Parathyroid adenoma (tissue), 2 donors: ENCODE data around the gene BANP.

Experiments
- H2AFZ ChIP-seq: fragments of 300-600 bp; sonication (generic); one replicate; pipeline ENCODE4 v1.7.0; 2017; ENCODE audit warnings: antibody characterized with exemption, mild to moderate bottlenecking
- H3K27ac ChIP-seq: fragments of 300-600 bp; sonication (generic); one replicate; pipeline ENCODE4 v1.7.0; 2017
- H3K27me3 ChIP-seq: fragments of 300-600 bp; sonication (generic); one replicate; pipeline ENCODE4 v1.7.0; 2017; ENCODE audit warnings: low read length; ENCODE audit not compliant: control insufficient read depth, insufficient read depth
- H3K36me3 ChIP-seq: fragments of 300-600 bp; sonication (generic); one replicate; pipeline ENCODE4 v1.7.0; 2017; ENCODE audit warnings: low read length; ENCODE audit not compliant: control insufficient read depth, insufficient read depth
- H3K4me1 ChIP-seq: fragments of 300-600 bp; sonication (generic); one replicate; pipeline ENCODE4 v1.7.0; 2017; ENCODE audit warnings: control low read depth
- H3K4me2 ChIP-seq: fragments of 300-600 bp; sonication (generic); one replicate; pipeline ENCODE4 v1.7.0; 2017; ENCODE audit warnings: low read length
- H3K4me3 ChIP-seq: fragments of 300-600 bp; sonication (generic); one replicate; pipeline ENCODE4 v1.7.0; 2017; ENCODE audit warnings: low read depth, low read length
- H3K79me2 ChIP-seq: fragments of 300-600 bp; sonication (generic); one replicate; pipeline ENCODE4 v1.7.0; 2017; ENCODE audit warnings: control low read depth
- H3K9ac ChIP-seq: fragments of 300-600 bp; sonication (generic); one replicate; pipeline ENCODE4 v1.7.0; 2017; ENCODE audit warnings: mild to moderate bottlenecking
- H3K9me3 ChIP-seq: fragments of 300-600 bp; sonication (generic); one replicate; pipeline ENCODE4 v1.7.0; 2017; ENCODE audit warnings: low read length; ENCODE audit not compliant: control insufficient read depth
- TF ChIP-seq, protein P1 (sequence below): fragments of 300-600 bp; sonication (generic); IDR thresholded peaks from one replicate; pipeline ENCODE4 v1.7.0; 2017; ENCODE audit warnings: antibody characterized with exemption, mild to moderate bottlenecking
- donor health status: primary hyperparathyroidism.

BANP gene

DNA sequence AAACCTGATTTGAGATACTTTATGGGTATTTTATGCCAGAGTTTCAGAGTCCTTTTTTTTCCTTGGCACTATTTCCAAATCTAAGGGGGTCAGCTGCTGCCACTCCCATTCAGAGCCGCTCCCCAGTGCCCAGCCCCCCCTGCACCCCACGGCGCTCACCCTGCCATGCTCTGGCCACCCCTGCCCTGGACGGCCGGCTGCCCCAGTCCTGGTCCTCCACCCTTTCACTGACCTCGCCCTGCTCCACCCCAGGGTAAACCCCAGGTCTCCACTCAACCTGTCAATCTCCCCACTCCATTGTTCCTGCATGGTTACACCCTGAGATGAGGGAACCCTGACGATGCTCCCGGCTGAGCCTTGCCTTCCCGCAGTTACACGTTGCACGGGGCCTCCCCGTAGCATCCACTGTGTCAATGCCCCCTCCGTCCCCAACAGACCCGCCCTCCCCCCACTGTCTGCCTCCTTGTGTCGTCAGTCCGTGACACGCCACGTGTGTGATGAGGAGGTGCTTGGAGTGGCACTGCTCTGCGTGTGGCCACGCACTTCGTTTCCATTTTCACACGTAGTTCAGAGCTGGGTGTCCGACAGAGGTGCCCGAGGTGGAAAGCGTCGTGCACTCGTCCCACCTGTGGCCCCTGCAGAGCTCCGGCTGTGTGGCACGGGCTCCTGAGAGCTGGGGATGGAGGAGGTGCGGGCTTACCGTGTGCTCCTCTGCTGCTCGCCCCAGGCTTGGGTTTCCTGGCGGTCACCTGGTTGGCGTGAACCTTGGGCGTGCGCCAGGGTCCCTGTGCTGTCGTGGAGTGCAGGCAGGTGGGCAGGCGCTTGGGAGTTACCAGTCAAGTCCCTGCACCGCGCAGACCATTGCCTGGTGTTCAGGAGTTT lies 116.5 kb downstream of the BANP start:
- no peaks in the 10 kb centered on the region for H3K9me3 ChIP-seq
- no peak overlapping the region for H3K9ac ChIP-seq
- no peaks in the 10 kb centered on the region for H3K4me1 ChIP-seq
- H3K4me3 ChIP-seq, result no peak overlapping the region
- H3K79me2 ChIP-seq, result no peaks in the 10 kb centered on the region
- no peaks in the 10 kb centered on the region for H3K36me3 ChIP-seq
- TF ChIP-seq, protein P1, sequence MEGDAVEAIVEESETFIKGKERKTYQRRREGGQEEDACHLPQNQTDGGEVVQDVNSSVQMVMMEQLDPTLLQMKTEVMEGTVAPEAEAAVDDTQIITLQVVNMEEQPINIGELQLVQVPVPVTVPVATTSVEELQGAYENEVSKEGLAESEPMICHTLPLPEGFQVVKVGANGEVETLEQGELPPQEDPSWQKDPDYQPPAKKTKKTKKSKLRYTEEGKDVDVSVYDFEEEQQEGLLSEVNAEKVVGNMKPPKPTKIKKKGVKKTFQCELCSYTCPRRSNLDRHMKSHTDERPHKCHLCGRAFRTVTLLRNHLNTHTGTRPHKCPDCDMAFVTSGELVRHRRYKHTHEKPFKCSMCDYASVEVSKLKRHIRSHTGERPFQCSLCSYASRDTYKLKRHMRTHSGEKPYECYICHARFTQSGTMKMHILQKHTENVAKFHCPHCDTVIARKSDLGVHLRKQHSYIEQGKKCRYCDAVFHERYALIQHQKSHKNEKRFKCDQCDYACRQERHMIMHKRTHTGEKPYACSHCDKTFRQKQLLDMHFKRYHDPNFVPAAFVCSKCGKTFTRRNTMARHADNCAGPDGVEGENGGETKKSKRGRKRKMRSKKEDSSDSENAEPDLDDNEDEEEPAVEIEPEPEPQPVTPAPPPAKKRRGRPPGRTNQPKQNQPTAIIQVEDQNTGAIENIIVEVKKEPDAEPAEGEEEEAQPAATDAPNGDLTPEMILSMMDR, result no peak
- no peak overlapping the region for H3K4me2 ChIP-seq
- no peak overlapping the region for H2AFZ ChIP-seq
- no peaks in the 10 kb centered on the region for H3K27me3 ChIP-seq
- no peak overlapping the region for H3K27ac ChIP-seq

- Histone ChIP-seq H3K4me1 (no peaks in the 10 kb centered on the region), H2AFZ (no peak overlapping the region), H3K36me3 (no peaks in the 10 kb centered on the region), H3K9ac (no peak overlapping the region), H3K27ac (no peak overlapping the region), H3K4me3 (no peak overlapping the region), H3K9me3 (no peaks in the 10 kb centered on the region), H3K4me2 (no peak overlapping the region), H3K79me2 (no peaks in the 10 kb centered on the region), H3K27me3 (no peaks in the 10 kb centered on the region)
- TF ChIP-seq, protein P1, result no peak
Observed at GRCh38 chr16:88068476-88069396, 117.5 kb downstream of the BANP start.

- Histone ChIP-seq H3K9ac (no peak overlapping the region), H2AFZ (no peak overlapping the region), H3K27me3 (no peaks in the 10 kb centered on the region), H3K79me2 (no peaks in the 10 kb centered on the region), H3K4me1 (no peaks in the 10 kb centered on the region), H3K9me3 (no peaks in the 10 kb centered on the region), H3K4me2 (no peak overlapping the region), H3K4me3 (no peak overlapping the region), H3K27ac (no peak overlapping the region), H3K36me3 (no peaks in the 10 kb centered on the region)
- TF ChIP-seq, protein P1, result no peak
Observed at GRCh38 chr16:88069397-88070168, 118.3 kb downstream of the BANP start.

DNA sequence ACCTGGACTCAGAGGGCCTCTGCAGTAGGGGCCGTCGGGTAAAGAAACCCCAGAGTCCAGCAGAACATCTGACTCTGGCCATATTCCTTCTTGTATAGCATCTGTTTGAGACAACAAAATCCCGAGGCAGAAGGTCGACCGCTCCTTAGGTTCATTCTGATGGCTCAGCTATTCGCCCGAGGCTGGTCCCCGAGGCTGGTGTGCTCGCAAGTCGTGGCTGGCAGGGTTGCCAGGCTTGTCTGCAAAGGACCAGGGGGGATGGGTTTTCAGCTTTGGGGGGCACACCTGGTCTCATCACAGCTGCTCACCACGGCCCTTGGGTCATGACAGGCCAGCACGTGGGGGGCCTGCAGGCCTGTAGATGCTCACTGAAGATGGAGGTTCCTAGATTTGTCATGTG lies 119.1 kb downstream of the BANP start:
- H3K79me2 ChIP-seq, result no peaks in the 10 kb centered on the region
- H3K36me3 ChIP-seq, result no peaks in the 10 kb centered on the region
- H3K4me3 ChIP-seq, result no peak overlapping the region
- no peak overlapping the region for H3K4me2 ChIP-seq
- TF ChIP-seq, protein P1, result no peak
- no peaks in the 10 kb centered on the region for H3K9me3 ChIP-seq
- no peak overlapping the region for H2AFZ ChIP-seq
- no peaks in the 10 kb centered on the region for H3K27me3 ChIP-seq
- H3K9ac ChIP-seq, result no peak overlapping the region
- H3K27ac ChIP-seq, result no peak overlapping the region
- H3K4me1 ChIP-seq, result no peaks in the 10 kb centered on the region
